H1 (cell line): Measurements from ENCODE around the gene RHBG. TPM values are rescaled to one million over a fixed set of nuclear protein-coding genes. Genes with fewer than 3 reads are reported as not detected.

Experiments
- CBX5 ChIP-seq: fragments of 300-800, 300-1000 bp; sonication (generic); IDR thresholded peaks from 2 replicates; pipeline ENCODE4 v1.7.1; 2016; ENCODE audit warnings: antibody characterized with exemption, low read length, low read depth
- CHD7 ChIP-seq: fragments of 300-600 bp; sonication (generic); IDR thresholded peaks from 2 replicates; pipeline ENCODE4 v1.7.1; 2012; ENCODE audit warnings: low read length, moderate library complexity, mild to moderate bottlenecking, inconsistent platforms; ENCODE audit not compliant: insufficient replicate concordance
- E2F6 ChIP-seq: IDR thresholded peaks from 2 replicates; pipeline ENCODE4 v1.6.1; 2012; ENCODE audit warnings: inconsistent platforms
- TAF1 ChIP-seq: IDR thresholded peaks from 2 replicates; pipeline ENCODE4 v1.6.1; 2011; ENCODE audit warnings: mild to moderate bottlenecking, low read depth, low read length
- USF2 ChIP-seq: IDR thresholded peaks from 2 replicates; pipeline ENCODE4 v1.6.1; 2011; ENCODE audit warnings: low read length, improper control_type of control experiment
- polyA plus RNA-seq, 7 experiments: library from polyadenylated mRNA; depleted of rRNA in 3 of 7; stranded (reverse) in 5 of 7; unstranded in 2 of 7; fragments of >200 nt in 5 of 7; fragments of 200-250 nt in 2 of 7; gene quantifications; 1 replicate in 5 of 7; 2 replicates in 1 of 7; 4 replicates in 1 of 7; pipeline versions ENCODE4 v1.2.1 to v1.2.3, GENCODE V29; 2011 to 2013; ENCODE audit warnings: missing spikeins in 2 of 7, mixed read lengths in 2 of 7
- total RNA-seq: library from RNA; stranded (reverse); fragmentation: NEBNext Ultra II Directional; extraction: Animal tissue kit (Norgen Biotek cat#: 25700); gene quantifications from 2 replicates; pipeline ENCODE4 v1.2.1, GENCODE V29; 2021

The RHBG gene
- total and polyA plus RNA-seq, 2 of the 8 experiments (the other 6 are each of a cell fraction or from before 2014, with no cell fraction given) = 2.6 to 2.7 TPM

- TF ChIP-seq CHD7 (no peak), CBX5 (no peak), E2F6 (no peak), TAF1 (no peak), USF2 (no peak)
Measured at GRCh38 chr1:156344409-156344808, 24.6 kb upstream of the RHBG start (continued).
